KMS-11 (cell line): Measurements from ENCODE around the gene KIF9.
"Not testable (repeated sequence)": the region's sequence is repeated elsewhere in the genome, so short reads cannot be mapped to it uniquely, and the experiment has no call there.

ENCODE experiments used
- H2AFZ ChIP-seq: fragments of 200-600 bp; sonication (generic); 2 replicates; pipeline ENCODE4 v1.6.1; 2016; ENCODE audit warnings: antibody characterized with exemption, mixed run types, low read depth
- H3K27ac ChIP-seq: fragments of 200-600 bp; sonication (generic); 2 replicates; pipeline ENCODE4 v1.6.1; 2016; ENCODE audit warnings: mild to moderate bottlenecking, mixed run types
- H3K27me3 ChIP-seq: fragments of 200-600 bp; sonication (generic); 2 replicates; pipeline ENCODE4 v1.6.1; 2017; ENCODE audit warnings: mild to moderate bottlenecking, low read depth, mixed run types, moderate library complexity; ENCODE audit not compliant: insufficient read depth
- H3K36me3 ChIP-seq: fragments of 200-600 bp; sonication (generic); 2 replicates; pipeline ENCODE4 v1.6.1; 2017; ENCODE audit warnings: mild to moderate bottlenecking, mixed run types; ENCODE audit not compliant: insufficient read depth
- H3K4me1 ChIP-seq: fragments of 200-600 bp; sonication (generic); 2 replicates; pipeline ENCODE4 v1.6.1; 2016; ENCODE audit warnings: mild to moderate bottlenecking, low read depth, mixed run types; ENCODE audit not compliant: poor library complexity, severe bottlenecking
- H3K4me2 ChIP-seq: fragments of 200-600 bp; sonication (generic); 2 replicates; pipeline ENCODE4 v1.7.0; 2016; ENCODE audit warnings: mild to moderate bottlenecking, mixed run types
- H3K4me3 ChIP-seq: fragments of 200-600 bp; sonication (generic); IDR thresholded peaks from 2 replicates; pipeline ENCODE4 v1.6.1; 2017; ENCODE audit warnings: low read depth, low read length, mixed read lengths; ENCODE audit not compliant: insufficient read depth
- H3K79me2 ChIP-seq: fragments of 200-600 bp; sonication (generic); 2 replicates; pipeline ENCODE4 v1.6.1; 2016; ENCODE audit warnings: low read depth, mixed run types; ENCODE audit not compliant: insufficient read depth
- H3K9ac ChIP-seq: fragments of 200-600 bp; sonication (generic); 2 replicates; pipeline ENCODE4 v1.6.1; 2016; ENCODE audit warnings: mild to moderate bottlenecking, mixed run types
- H4K20me1 ChIP-seq: fragments of 200-600 bp; sonication (generic); 2 replicates; pipeline ENCODE4 v1.6.1; 2016; ENCODE audit warnings: mild to moderate bottlenecking, mixed run types; ENCODE audit not compliant: insufficient read depth
- TF ChIP-seq, protein P1 (sequence below): fragments of 200-600 bp; sonication (generic); conservative IDR thresholded peaks from 2 replicates; pipeline ENCODE4 v1.6.1; 2017; ENCODE audit warnings: low read depth, mild to moderate bottlenecking, antibody characterized with exemption, low read length, moderate library complexity, mixed read lengths

Gene KIF9

GRCh38 chr3:47295322-47295721 is 12.7 kb upstream of the KIF9 start:
- H3K27me3 ChIP-seq: no peaks in the 10 kb centered on the region
- H3K4me2 ChIP-seq: no peak overlapping the region
- H2AFZ ChIP-seq: no peak overlapping the region
- no peaks in the 10 kb centered on the region for H4K20me1 ChIP-seq
- no peaks in the 10 kb centered on the region; the same call in 1 of the 2 replicates for H3K79me2 ChIP-seq
- no peak overlapping the region for H3K27ac ChIP-seq
- TF ChIP-seq, protein P1, sequence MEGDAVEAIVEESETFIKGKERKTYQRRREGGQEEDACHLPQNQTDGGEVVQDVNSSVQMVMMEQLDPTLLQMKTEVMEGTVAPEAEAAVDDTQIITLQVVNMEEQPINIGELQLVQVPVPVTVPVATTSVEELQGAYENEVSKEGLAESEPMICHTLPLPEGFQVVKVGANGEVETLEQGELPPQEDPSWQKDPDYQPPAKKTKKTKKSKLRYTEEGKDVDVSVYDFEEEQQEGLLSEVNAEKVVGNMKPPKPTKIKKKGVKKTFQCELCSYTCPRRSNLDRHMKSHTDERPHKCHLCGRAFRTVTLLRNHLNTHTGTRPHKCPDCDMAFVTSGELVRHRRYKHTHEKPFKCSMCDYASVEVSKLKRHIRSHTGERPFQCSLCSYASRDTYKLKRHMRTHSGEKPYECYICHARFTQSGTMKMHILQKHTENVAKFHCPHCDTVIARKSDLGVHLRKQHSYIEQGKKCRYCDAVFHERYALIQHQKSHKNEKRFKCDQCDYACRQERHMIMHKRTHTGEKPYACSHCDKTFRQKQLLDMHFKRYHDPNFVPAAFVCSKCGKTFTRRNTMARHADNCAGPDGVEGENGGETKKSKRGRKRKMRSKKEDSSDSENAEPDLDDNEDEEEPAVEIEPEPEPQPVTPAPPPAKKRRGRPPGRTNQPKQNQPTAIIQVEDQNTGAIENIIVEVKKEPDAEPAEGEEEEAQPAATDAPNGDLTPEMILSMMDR: no peak
- H3K4me1 ChIP-seq: no peaks in the 10 kb centered on the region
- no peak overlapping the region for H3K9ac ChIP-seq
- no peaks in the 10 kb centered on the region for H3K36me3 ChIP-seq
- H3K4me3 ChIP-seq: no peak overlapping the region

DNA sequence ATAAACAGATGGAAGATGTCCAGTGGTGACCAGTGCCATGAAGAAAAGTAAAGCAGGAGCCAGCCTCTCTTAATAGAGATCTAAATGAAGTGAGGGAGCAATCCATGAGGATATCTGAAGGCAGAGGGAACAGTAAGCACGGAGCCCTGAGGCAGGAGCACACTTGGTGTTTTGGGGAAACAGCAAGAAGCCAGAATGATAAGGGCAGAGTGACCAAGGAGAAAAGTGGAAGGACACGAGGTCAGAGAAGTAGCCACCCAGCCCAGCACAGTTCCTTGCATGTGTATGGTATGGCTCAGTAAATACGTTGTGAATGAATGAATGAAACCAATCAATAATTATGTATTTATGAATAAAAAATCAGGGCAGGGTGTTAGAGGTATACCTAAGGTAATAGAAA is 11.8 kb upstream of the KIF9 start:
- TF ChIP-seq, protein P1: no peak
- Histone ChIP-seq H3K36me3 (no peaks in the 10 kb centered on the region), H3K9ac (no peak overlapping the region), H3K27ac (no peak overlapping the region), H3K4me3 (no peak overlapping the region), H3K27me3 (no peaks in the 10 kb centered on the region), H3K79me2 (no peaks in the 10 kb centered on the region; the same call in 1 of the 2 replicates), H3K4me2 (no peak overlapping the region), H4K20me1 (no peaks in the 10 kb centered on the region), H3K4me1 (no peaks in the 10 kb centered on the region), H2AFZ (no peak overlapping the region)

DNA sequence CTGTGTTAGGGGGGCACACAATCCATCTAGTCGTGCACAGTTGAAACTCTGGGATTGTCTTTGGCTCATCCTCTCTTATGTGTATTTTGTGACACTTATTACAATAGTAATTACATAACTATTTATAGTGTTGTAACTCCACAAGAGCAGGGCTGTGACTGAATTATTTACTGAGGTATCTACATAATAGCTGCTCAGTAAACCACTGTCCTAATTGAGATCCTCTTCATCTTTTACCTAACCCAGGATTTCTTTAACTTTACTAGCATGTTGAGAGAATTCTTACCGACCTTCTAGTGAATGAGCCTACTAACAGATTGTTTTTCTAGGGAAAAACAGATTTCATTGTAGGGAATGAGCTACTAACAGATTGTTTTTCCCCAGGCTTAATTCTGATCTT is 11.2 kb upstream of the KIF9 start:
- Histone ChIP-seq H3K4me2 (no peak overlapping the region), H4K20me1 (no peaks in the 10 kb centered on the region), H3K27me3 (no peaks in the 10 kb centered on the region), H3K27ac (no peak overlapping the region), H3K36me3 (no peaks in the 10 kb centered on the region), H3K4me3 (no peak overlapping the region), H3K9ac (no peak overlapping the region), H3K4me1 (no peaks in the 10 kb centered on the region), H3K79me2 (no peaks in the 10 kb centered on the region; the same call in 1 of the 2 replicates), H2AFZ (no peak overlapping the region)
- TF ChIP-seq, protein P1: no peak

DNA sequence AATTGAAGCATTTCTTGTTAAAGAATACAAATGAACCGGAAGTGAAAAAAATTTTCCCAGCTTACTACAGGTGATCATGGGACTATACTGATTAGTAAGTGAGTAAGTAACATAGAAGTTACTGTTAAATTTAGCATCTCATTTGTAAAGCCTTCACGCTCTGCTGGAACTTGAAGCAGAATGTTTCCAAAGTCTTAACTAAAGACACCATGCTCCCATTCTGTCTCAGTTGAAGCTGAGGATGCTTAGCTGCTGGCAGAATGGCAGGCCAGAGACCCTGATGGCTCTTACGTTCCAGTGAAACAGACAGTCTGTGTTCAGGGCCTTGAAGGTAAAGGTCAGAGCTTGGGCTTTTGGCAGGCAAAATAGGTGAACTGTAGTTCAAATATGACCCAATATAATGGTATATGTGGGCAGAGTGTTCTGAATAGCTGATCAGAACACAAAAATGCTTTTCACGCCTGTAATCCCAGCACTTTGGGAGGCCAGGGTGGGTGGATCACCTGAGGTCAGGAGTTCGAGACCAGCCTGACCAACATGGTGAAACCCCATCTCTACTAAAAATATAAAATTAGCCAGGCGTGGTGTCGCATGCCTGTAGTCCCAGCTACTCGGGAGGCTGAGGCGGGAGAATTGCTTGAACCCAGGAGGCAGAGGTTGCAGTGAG is 9.3 kb upstream of the KIF9 start:
- not testable (repeated sequence) for H3K4me3 ChIP-seq, H3K9ac ChIP-seq

GRCh38 chr3:47291158-47291753 is 8.7 kb upstream of the KIF9 start:
- H3K9ac ChIP-seq: no peak overlapping the region
- H3K27me3 ChIP-seq: no peaks in the 10 kb centered on the region
- H3K36me3 ChIP-seq: no peaks in the 10 kb centered on the region
- H2AFZ ChIP-seq: no peak overlapping the region
- TF ChIP-seq, protein P1: no peak
- H3K79me2 ChIP-seq: no peaks in the 10 kb centered on the region; the same call in 1 of the 2 replicates
- no peak overlapping the region for H3K4me2 ChIP-seq
- H4K20me1 ChIP-seq: no peaks in the 10 kb centered on the region
- H3K4me3 ChIP-seq: no peak overlapping the region
- H3K4me1 ChIP-seq: no peaks in the 10 kb centered on the region
- H3K27ac ChIP-seq: no peak overlapping the region

More for the DNA sequence above, 9.3 kb upstream of the KIF9 start:
- H3K4me2 ChIP-seq, H3K27me3 ChIP-seq, H3K36me3 ChIP-seq, H4K20me1 ChIP-seq, H3K79me2 ChIP-seq, H3K27ac ChIP-seq, H2AFZ ChIP-seq, H3K4me1 ChIP-seq: not testable (repeated sequence)
